HG03521 (cell line): ENCODE measurements around the gene LGMN.
A peak's percentile ranks its signal among the peaks of the same experiment; 100 is the strongest.
"Not testable (repeated sequence)": the region's sequence is repeated elsewhere in the genome, so short reads cannot be mapped to it uniquely, and the experiment has no call there.

ENCODE experiments used
- ATAC-seq: cut with Tn5 transposase; IDR thresholded peaks from one replicate; pipeline ENCODE4 v1.9.1; 2021; ENCODE audit warnings: mild to moderate bottlenecking, moderate library complexity; ENCODE audit not compliant: unreplicated experiment

The LGMN gene

GRCh38 chr14:92702441-92702918 is 45.9 kb downstream of the LGMN start:
- ATAC-seq, result no peak

DNA sequence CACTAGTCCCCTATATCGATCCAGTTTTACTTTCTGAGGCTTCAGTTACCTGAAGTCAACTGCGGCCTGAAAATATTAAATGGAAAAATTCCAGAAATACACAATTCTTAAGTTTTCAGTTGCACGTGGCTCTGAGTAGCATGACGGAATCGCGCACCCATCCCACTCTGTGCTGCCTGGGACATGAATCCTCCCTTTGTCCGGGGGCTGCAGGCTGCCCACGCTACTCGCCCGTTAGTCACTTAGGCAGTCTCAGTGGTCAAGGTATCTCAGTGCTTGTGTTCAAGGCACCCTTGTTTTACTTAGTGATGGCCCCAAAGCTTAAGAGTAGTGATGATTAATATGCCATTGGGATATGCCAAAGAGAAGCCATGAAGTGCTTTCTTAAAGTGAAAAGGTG is 46.6 kb downstream of the LGMN start:
- no peak for ATAC-seq

DNA sequence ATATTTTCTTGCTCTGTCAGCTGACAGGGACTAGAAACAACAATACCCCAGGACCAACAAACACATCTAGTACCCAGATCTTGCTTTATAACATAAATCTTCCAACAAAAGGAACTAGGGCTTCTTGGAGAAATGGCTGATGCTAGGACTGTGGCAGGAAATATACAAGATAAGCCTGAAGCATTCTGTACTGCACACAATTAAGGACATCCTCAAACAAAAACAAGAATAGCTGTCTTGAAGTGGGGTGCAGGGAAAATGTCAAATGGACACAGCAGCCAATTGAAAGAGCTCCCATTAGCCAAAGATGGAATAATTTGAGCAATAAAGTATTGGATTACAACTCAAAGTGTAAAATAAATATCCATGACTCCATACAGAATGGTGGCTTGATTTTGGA is 50.0 kb downstream of the LGMN start:
- no peak for ATAC-seq

- no peak for ATAC-seq
These were observed 52.1 kb downstream of the LGMN start for GRCh38 chr14:92696366-92696765.

DNA sequence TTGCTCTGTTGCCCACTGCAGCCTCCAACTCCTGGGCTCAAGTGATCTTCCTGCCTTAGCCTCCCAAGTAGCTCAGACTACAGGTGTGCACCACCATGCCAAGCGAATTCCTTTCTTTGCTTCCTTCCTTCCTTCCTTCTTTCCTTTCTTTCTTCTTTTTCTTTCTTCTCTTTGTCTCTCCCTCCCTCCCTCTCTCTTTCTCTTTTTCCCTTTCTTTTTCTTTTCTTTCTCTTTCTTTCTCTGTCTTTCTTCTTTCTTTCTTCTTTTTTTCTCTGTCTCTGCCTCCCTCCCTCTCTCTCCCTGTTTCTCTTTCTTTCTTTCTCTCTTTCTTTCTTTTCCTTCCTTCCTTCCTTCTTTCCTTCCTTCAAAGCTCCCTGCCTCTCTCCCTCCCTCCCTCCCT is 52.9 kb downstream of the LGMN start:
- ATAC-seq, result no peak

- ATAC-seq, result no peak
These were observed 53.6 kb downstream of the LGMN start for GRCh38 chr14:92694807-92695206.

DNA sequence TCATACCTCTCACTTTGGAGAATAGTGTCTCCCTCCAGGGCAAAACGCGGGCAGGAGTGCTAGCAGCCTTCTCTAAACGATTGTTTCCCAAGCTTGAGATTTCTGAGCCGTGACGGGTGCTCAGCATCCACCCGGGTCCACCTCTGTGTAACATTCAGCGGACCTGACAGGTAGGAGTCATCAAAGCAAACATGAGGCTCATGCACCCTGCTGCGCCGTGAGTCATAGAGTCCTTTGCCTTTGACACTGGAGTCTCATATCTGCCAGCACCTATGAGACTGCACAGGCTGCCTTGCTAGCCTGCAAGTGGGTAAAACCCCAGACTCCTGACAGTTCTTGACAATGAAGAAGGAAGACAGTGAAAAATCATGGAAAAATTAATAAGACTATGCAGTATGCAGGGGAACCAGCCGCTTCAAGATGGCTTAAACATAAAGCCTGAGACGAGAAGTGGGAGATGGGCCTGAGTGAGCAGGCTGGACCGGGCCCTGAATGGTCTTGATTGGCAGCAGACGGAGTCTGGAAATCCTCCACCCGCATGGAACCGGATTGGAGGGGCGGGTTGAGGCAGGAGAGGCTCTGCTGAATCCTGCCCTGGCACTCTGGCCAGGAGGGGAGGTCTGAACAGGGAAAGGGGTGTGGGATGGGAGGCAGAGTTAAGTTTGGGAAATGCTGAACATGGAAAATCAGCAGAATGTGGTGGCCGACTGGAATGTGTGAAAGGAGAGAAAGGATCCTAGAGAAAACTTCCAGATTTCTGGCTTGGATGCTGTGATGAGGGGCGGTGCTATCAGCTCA is 54.2 kb downstream of the LGMN start:
- ATAC-seq, result no peak

- ATAC-seq, result no peak
These were observed 55.6 kb downstream of the LGMN start for GRCh38 chr14:92692822-92693226.

DNA sequence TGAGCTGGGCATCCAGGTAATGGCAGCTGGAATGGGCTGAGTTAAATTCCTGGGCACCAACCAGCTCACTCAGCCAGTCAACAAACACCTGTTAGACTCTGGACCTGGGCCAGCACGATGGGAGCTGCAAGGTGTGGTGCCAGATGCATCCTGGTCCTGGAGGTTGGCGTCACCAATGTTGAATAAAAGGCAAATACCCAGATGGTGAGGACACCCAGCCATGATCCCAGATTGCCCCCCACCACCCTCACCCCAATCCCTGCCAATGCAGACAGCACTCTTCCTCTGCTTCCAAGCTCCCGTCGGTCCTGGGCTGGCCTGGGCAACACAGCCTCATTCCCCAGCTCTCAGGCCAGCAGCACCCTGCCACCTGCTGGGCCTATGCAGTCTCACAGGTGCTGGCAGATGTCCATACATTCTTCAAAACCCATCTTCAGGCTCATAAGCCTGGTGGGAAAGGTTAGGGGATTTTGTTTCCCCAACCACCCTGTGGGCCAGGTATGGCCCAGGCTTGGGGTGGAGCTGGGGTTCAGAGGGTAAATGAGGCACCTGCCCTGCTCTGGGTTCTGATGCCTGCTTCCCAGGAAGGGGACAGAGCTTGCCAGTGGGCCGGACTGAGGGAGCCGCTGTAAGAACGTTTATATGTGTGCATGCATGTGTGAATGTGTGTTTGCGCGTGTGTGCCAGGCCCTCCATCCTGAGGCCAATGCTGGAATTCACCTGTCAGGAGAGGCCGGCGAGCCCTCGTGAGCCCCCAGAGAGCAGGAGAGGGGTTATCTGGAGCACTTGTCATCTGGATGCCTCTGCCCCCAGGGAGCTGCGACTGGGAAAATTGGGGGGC is 58.0 kb downstream of the LGMN start:
- ATAC-seq, result no peak

DNA sequence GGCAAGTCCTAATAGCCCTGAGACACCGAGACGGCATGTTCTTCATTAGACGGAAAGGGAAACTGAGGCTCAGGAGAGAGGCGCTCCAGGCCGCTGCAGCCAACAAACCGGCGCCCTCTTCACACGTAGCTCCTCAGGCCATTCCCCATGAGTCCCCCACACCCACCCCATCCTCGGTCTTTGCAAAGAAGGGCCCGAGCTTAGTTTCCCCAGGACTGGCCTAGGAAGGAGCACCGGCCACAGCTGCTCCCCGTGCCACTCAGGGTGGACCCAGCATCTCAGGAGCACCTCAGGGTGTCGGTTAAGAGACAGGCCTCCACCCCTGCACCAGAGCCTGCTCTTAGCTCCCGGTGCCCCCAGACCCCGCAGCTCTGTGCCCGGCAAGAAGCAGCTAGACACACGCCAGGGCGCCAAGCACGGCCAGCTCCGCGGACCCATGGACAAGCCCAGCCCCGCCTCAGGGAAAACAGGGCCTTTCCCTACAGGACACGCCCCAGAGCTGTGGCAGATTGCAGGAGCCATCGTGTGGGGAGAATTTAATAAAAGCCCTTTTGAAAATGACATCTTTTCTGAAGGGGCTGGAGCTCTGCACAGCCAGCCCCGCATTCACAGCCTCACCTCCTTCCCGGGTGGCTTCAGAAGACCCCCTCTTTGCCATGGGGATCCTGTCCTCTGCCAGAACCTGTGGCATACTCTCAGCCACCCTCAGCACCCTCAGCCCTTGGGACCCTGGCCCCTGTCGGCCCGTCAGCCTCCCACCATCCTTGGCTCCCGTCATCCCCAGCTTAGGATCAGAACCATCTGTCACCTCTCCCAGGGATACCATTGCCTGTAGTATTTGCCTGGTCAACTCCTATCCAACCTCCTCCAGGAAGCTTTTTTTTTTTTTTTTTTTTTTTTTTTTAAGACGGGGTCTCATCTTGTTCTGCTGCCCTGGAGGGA is 59.7 kb downstream of the LGMN start:
- ATAC-seq, result no peak

DNA sequence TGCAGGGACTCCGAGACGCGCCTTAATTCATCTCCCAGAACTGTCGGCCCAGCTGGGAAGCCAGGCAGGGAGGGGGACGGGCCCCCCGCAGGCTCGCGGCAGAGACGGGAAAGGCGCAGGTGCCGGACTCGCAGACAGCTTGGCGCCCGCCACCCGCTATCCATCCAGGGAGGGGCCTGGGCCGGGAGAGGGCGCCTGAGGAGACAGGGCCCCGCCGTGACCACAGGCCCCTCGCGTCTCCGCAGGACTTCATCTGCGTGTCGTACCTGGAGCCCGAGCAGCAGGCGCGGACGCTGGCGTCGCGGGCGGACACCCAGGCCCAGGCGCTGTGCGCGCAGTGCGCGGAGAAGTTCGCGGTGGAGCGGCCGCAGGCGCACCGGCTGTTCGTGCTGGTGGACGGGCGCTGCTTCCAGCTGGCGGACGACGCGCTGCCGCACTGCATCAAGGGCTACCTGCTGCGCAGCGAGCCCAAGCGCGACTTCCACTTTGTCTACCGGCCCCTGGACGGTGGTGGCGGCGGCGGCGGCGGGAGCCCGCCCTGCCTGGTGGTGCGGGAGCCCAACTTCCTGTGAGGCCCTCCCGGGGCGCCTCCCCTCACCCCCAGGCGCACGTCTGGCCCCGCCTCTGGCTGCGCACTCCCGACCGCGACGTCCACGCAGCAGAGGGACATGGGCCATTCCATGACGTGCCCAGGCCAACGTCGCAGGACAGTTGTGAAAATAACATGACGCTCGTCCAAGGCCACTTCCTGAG is 60.6 kb downstream of the LGMN start:
- ATAC-seq, result no peak

- ATAC-seq, result peak; percentile 46
These were observed 61.5 kb downstream of the LGMN start for GRCh38 chr14:92686900-92687427.

DNA sequence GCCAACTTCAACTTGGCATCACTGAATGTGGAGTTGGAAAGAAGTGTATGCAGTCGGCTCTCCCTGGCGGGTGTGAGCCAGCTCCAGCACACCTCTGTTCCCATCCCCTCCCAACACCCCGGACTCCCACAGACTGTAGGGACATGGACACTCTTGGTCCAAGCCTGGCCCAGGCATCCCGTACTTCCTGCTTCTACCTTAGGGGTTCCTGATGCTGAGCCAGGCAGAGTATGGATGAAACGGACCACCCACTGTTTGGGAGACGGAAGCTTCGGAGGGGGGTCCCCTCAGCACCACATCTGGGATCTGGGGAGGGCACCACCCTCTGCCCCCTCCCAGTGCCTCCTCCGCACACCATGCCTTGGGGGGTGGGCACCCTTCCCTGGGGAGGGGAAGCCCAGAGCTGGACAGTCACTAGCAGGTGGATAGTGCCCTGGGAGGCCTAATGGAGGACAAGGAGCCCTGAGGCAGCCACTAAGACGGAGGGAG is 62.0 kb downstream of the LGMN start:
- no peak for ATAC-seq

- no peak for ATAC-seq
These were observed 62.6 kb downstream of the LGMN start for GRCh38 chr14:92685784-92686355.

DNA sequence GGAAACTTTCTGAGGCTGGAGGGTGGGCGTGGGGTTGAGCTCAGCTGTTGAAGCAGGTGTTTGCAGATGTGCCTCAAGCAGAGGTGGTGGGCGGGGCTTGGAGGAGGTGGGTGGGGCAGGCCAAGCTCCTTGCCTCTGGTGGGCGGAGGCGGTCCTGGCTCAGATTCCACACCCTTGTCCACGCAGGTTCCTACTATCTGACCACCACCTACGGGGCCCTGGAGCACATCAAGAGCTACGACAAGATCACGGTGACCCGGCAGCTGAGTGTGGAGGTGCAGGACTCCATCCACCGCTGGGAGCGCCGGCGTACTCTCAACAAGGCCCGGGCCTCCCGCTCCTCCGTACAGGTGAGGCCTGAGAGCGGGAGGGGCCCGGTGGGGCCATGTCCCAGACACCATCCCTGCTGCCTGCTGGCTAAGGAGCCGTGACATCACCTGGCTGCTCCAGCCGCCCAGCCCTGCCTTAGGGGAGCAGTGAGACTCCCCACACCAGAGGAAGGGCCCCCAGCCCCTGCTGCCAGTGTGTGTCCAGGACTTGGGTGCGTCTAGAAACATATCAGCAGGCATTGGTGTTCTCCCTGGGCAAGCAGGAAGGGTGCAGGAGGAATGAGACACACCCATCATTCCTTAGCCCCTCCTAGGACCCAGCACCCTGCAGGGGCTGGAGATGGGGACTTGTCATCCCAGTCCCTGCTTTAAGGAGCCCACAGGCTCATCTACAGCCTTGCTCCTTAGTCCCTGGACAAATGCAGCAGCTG is 63.4 kb downstream of the LGMN start:
- ATAC-seq, result no peak

GRCh38 chr14:92683041-92683440 is 65.4 kb downstream of the LGMN start:
- ATAC-seq, result no peak

DNA sequence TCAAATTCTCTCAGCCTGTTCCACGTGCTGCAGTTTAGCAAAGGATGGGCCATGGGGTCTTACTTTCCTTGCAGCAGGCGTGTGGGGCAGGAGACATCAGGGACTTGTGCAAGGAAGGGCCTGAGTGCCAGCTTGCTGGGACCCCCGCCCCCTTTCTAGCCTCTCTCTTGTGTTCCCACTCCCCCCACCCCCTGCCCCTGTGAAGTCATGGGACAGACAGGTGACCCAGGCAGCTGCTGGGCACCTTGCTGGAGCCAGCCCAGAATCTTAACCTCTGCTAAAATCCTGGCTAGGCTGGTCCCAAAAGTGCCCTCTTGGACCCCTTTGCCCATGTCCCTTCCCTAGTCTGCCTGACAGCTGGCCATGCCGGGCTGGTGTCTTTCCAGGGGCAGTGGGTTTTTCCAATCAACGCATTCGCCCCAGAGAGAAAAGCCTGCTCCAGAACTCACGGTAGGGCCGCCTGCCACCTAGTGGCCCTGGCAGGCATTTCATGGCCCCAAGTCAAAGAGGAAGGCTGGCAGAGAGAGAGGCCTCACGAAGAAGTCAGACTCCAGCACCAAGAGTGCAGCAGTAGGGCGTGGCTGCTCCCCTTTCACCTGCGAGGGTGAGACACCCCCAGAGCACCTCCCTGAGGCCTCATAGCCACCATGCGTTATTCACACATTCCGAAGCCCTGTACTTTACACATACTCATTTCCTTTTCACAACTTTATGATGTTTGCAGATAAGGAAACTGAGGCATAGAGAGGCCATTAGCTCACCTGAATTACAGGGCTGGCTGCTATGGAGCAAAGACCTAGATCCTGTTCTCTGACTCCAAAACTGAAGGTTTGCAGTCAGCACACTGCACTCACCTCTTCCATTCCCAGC is 67.4 kb downstream of the LGMN start:
- no peak for ATAC-seq

DNA sequence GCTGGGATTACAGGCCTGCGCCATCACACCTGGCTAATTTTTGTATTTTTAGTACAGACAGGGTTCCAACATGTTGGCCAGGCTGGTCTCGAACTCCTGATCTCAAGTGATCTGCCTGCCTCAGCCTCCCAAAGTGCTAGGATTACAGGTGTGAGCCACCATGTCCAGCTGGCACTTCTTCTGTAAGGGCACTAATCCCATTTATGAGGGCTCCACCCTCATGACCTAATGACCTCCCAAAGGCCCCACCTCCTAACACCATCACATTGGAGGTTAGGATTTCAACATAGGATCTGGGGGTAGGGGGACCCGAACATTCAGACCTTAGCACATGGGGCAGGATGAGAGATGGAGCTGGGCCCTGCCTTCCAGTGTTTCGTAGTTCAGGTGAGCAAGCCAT is 68.1 kb downstream of the LGMN start:
- not testable (repeated sequence) for ATAC-seq
